Stimulated activated CD4-positive, alpha-beta T cell treated with anti-CD3 and anti-CD28 coated beads, Interleukin-2, amount 100 ng/mL, for 24 hours (primary cell): Measurements from ENCODE around the gene NPIPB2.
"Not testable (repeated sequence)": the region's sequence is repeated elsewhere in the genome, so short reads cannot be mapped to it uniquely, and the experiment has no call there.

Experiments used
- DNase-seq, 2 donors: peaks; one replicate each; pipeline ENCODE4 v3.0.0-alpha.2; 2020

Gene NPIPB2

DNA sequence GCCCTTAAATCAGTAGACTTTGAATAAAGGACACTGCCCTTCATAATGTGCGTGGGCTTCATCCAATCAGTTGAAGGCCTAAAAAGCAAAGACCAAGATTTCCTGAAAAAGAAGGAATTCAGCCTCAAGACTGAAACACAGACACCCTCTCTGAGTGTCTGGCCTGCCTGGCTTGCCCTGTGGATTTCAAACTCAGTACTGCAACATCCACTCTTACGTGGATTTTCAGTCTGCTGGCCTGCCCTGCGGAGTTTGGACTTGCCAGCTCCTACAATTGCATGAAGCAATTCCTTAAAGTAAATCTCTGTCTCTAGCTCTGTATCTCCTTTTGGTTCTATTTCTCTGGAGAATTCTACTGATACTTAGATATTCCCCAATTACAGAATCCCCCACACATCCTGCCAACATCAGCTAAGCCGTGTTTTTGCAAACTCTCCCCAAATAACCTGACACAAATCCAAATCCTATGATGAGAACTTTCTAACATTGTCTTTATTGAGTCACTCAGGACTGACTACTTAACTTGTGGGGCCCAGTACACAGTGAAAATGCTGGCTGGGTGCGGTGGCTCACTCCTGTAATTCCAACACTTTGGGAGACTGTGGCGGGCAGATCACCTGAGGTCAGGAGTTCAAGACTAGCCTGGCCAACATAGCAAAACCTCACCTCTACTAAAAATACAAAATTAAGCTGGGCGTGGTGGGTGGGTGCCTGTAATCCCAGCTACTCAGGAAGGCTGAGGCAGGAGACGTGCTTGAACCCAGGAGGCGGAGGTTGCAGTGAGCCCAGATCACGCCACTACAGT, 15.9 kb upstream of the NPIPB2 start:
- no peak for DNase-seq

GRCh38 chr16:11956558-11956957, 14.7 kb upstream of the NPIPB2 start:
- DNase-seq = no peak

GRCh38 chr16:11955713-11956123, 13.9 kb upstream of the NPIPB2 start:
- DNase-seq = no peak

GRCh38 chr16:11953576-11953975, 11.7 kb upstream of the NPIPB2 start:
- DNase-seq = not testable (repeated sequence)

DNA sequence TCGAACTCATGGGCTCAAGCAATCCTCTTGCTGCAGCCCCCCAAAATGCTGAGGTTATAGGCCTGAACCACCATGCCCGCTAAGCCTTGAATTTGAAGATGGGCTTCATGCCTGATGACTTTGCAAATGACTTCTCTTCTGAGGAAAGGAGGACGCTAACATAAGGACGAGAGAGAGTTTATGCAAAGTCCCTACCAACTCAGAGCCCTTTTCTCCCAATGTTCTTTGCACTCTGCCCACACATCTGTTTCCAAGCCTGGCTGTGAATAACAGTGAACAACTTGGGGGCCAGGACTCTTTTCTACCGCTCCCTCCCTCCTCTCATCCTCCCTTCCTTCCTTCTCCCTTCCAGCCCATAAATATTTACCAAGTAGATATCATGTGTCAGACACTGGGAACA, 8.5 kb upstream of the NPIPB2 start:
- no peak for DNase-seq

GRCh38 chr16:11949527-11949926, 7.7 kb upstream of the NPIPB2 start:
- peak in 1 of 2 donors; percentile 2 for DNase-seq

DNA sequence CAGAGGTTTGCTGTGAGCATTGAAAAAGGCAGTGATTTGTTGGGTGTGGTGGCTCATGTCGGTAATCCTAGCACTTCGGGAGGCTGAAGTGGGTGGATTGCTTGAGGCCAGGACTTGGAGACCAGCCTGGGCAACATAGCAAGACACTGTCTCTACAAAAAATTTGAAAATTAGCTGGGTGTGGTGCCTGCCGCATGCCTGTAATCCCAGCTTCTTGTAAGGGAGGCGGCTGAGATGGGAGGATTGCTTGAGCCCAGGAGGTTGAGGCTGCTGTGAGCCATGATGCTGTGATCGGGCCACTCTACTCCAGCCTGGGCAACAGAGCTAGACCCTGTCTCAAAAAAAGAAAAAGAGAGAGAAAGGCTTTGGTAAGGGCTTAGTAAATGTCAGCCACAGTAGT, 7.0 kb upstream of the NPIPB2 start:
- no peak for DNase-seq

DNA sequence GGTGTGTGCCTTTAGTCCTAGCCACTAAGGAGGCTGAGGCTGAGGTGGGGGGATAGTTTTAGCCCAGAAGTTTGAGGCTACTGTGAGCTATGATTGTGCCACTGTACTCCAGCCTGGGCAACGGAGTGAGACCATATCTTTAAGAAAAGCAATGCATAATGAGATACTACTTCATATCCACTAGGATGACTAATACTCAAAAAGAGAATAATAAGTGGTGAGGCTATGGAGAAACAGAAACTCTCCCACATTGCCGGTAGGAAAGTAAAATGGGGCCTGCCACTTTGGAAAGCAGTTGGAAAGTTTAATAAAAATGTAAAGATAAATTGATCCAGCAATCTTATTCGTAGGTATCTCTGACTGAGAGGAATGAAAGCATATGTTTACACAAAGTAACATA, 4.6 kb upstream of the NPIPB2 start:
- DNase-seq = no peak

DNA sequence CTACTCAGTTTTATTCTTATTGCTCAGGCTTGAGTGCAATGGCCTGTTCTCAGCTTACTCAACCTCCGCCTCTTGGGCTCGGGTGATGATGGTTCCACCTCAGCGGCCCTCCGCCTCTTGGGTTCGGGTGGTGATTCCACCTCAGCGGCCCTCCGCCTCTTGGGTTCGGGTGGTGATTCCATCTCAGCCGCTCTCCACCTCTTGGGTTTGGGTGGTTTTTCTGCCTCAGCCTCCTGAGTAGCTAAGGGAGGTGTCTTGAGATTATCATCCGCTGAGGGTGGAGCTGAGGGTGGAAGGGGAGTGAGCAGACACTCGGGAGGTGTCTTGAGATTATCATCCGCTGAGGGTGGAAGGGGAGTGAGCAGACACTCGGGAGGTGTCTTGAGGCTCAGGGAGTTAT, 14.5 kb downstream of the NPIPB2 start:
- not testable (repeated sequence) for DNase-seq

GRCh38 chr16:11924046-11924445, 17.8 kb downstream of the NPIPB2 start:
- DNase-seq = not testable (repeated sequence)

DNA sequence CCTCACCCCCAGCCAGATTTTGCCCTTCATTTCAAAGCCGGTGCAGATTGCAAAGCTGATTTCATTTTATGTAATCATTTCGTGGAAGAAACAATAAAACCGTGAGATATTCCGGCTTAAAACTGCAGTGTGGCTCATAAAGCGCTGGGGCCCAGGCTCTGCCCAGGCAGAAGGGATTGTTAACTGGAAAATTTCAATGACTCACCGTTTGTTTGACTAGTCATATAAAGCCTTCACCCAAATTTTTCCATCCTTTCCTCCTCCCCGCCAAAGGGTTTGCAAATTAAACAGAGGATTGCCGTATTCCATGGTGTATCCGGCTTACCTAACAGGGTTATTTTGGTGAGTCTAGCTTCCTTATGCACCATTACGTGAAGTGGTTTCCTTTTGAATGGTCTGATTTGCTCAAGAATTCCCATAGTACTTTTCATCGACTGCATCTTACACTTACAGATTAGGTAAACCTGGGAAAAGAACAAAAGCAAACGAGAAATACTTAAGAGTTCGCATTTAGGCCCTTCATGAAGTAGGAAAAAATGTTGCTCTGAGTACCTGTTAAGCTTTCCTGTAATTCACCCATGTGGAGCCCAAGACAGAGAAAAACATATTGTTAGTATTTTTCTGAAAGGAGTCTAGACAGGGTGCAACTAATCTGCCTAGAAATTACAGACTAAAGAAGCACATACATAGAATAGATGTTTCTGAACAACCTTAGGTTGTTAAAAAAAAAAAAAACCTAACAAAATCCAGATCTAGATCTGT, 25.1 kb downstream of the NPIPB2 start:
- DNase-seq = no peak

DNA sequence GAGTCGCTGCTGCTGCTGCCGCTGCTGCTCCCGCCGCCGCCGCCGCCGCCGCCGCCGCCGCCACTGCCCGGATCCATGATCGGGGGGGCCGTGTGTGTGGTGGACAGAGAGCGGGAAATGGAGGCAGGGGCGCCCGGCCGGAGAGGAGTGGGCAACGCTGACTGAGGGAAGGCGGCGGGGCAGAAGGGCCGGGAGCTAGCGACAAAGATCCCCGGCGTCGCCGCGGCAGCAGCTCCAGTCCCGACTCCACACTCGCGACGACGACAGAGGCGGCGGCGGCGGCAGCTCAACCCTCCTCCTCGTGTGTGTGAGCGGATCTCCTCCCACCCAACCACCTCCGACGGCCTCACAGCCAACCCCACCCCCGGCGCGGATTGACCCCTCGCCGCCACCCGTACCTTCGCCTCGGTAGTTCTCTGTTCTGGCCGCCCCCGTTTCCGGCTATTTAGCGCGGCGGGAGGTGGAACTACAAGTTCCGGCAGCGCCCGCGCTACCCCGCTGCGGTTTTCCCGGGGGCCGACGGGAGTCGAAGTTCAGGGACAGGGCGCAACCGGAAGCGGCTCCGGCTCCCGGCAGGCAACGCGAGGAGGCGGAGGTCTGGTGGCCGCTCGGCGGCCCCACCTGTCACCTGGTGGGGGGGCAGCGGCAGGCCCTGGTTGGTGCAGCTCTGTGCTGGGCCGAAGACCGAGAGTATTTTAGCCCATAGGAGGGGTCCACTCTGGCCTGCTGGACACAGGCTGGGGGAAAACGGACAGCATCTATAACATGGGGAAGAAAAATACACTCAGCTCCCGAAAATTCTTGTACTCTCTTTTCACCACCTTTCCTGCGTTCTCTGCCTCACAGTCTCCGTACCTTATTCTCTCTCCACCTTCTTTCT, 26.0 kb downstream of the NPIPB2 start, which contains the start of gene GSPT1:
TSS of gene GSPT1 (minus strand) at position 313 of the 880 bp plus-strand sequence. CDS start at position 77, 236 bp downstream.
- peak; percentile 99 for DNase-seq

DNA sequence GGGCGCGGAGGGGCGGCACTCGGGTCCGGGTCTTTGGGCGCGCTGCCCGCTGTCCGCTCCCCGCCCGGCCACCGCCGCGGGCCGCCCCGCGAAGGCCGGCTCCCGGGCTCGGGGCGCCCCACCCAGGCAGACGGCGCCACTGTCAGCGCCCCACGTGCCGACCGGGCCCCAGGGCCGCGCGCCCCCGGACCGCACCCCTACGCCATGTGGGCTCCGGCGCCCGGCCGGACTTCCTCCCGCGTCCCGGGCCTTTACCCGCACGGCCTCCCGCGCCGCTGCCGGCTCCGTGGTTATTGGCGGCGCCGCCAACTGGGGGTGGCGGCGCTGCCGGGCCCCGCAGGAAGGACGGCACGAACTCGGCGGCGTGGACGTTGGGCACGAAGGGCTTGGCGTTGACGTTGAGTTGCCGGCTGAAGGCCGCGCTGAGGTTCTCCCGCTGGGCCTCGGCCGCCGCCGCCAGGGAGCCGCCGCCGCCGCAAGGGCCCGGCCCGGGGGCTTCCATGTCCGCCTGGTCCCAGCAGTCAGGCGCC, 26.7 kb downstream of the NPIPB2 start:
- peak; percentile 42 to 46 for DNase-seq

GRCh38 chr16:11914210-11915113, 27.4 kb downstream of the NPIPB2 start:
- peak; percentile 38 to 51 for DNase-seq

DNA sequence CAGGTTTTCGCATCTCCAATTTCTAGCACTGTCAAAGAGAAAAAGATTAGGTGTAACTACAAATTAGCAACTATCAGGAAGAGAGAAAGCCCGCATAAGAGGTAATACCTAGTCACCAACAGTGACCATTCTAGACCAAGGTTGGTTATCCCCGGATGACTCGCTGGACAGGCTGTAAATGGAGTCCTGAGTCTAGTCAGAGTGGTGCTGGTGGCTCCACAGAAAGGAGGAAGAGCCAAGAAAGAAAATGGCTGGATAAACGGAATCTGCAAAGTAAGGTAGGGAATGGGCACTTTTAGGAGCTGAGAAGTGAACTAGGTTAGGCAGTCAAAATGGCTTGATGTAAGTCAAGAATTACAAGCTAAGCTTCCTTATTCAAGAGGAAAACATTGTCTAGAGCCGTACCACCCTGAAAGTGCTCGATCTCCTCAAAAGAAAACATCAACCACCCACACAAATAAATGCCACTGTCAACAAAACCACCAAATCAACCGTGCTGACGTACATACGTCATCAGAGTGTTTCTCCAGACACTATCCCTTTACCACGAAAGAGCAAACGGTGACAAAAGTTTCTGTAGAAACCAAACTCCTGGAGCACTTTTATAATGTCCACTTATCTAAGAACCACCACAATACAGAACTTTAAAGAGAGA, 28.3 kb downstream of the NPIPB2 start:
- DNase-seq = no peak

GRCh38 chr16:11909653-11910545, 31.9 kb downstream of the NPIPB2 start:
- no peak for DNase-seq

DNA sequence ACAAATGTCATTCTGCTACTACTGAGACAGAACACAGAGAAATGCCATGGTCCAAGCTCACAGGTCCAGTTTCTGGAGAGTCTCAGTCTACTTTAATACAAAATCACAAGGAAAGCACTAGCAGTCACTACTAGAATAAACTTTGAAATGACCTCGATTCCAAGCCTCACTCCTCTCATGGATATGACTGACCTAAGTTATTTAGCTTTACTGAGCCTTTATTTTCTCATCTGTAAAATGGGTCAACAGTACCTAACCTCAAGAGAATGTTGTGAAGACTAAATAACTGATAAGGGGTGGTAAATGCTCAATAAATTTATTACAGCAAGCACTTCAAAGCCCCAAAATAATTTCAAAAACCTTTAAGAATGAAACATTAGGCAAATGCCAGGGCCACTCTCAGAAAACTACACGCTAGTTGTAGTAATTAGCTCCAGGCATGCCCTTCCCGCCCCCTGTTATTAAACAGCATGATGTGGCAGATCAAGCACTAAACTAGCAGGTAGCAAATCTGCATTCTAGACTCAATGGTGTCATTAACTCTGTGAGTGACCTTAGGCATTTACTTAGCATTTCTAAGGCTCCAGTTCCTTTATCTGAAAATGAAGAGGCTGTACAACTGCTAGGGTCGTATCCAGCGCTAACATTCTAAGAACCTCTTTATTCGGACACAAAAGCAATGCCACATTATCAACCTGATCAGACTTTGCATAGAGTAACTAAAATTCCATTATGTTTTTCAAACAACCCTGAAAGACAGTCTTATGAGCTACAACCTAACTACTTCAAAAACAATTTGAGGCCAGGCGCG, 34.5 kb downstream of the NPIPB2 start:
- DNase-seq = no peak

DNA sequence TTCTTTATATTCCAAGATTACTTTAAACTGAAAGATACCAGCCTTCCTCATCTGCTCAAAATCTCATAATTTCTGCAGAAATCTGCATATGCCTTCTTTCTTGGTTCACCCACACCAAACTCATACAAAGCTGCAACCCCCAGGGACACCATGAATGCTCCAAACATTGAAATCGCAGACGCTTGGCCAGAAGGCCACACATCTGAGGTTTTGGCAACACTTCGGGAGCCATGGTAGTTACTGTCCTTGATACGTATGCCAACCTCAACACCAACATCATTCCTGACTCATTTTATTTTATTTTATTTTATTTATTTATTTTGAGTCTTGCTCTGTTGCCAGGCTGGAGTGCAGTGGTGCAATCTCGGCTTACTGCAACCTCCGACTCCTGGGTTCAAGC, 37.9 kb downstream of the NPIPB2 start:
- no peak for DNase-seq

DNA sequence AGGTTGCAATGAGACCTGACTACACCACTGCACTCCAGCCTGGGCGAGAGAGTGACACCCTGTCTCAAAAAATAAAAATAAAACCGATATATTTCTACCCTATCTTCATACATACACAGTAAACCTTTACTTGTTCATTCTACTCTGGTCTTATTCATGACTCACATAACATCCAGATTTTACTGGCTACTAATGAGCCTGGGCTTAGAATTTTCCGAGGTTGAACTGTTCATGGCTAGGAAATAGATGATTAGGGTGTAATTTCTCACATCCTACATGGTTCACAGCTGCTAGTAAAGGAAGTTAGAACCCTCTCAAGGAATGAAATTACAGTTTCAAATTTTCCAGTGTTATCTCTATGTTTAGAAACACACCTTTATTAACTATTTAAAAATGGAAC, 40.8 kb downstream of the NPIPB2 start:
- DNase-seq = no peak
